GM18508 (cell line): ENCODE results near the gene RFX2.
"Not testable (repeated sequence)": the region's sequence is repeated elsewhere in the genome, so short reads cannot be mapped to it uniquely, and the experiment has no call there.

Experiments
- ATAC-seq: cut with Tn5 transposase; IDR thresholded peaks from one replicate; pipeline ENCODE4 v1.9.1; 2021; ENCODE audit warnings: moderate number of reproducible peaks; ENCODE audit not compliant: insufficient read depth, unreplicated experiment

RFX2 gene

DNA sequence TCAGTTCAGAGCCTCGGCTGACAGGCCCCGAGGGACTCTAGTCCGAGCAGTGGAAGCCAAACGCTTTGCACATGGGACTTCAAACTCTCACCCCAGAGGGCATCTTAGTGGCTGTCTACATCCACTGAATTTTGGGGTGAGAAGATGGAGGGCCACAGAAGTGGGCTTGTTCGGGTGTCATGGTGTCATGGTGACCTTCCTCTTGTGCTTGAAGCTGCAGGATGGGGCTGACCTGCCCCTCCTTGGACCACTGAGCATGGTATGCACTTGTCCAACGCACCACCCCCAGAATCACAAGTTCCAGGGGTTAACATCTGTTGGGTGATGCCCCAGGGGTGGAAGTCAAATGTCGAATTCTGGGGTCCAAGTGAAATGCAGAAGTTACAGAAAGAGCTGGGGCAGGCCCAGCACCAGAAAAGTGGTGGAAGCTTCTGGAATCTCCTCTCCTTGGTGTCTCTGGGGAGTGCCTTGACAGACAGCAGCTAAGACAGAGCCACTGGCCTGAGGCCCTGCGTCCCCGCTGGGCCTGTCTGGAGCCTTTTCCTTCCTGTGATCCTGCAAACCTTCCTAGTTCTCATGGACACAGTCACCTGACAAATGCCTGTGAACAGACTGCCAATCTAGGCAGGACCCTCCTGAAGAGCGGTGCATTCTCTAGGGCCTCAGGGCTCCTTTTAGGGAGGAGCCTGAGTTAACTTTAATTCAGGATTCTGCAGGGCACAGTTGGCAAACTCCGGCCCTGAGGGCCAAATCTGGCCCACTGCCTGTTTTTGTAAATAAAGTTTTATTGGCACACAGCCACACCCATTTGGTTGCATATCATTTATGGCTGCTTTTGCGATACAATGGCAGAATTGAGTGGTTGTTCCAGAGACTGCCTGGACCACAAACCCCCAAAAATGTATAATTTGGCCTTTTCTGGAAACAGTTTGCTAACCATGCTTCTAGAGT lies 67.2 kb downstream of the RFX2 start:
- ATAC-seq = no peak

DNA sequence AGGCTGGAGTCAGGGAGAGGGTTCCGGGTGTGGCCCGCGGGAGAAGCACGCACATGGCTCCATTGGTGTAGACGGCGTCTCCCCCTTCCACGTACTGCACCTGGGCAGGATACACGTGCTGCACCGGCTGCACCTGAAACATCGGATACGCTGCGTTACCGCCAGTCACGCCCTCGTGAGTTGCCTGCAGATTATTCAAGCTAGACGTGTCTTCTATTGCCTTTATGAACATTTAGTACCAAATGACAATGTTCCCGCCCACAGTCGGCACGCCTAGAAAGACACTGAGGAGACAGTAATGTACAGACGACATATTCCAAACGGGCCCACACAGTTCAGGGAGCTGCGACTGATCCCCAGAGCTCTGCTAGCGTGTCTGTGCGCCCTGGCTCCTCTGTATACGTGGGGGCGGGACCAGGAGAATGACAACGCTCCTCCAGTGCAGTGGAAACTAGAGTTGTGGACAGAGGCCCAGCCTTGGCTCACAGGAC lies 68.3 kb downstream of the RFX2 start:
- no peak for ATAC-seq

DNA sequence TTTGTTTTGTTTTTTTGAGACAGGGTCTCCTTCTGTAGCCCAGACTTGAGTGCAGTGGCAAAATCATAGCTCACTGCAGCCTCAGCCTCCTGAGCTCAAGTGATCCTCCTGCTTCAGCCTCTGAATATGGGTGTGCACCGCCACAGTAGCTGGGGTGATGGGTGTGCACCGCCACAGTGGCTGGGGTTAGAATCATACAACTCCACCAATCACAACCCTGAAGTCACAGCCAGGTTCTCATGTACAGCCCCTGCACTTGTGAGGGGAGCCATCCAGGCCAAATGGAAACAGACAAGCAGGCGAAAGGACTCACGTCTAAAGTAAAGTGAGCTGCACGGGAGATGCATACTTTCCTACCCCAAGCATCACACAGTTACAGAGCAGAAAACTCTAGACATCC lies 69.2 kb downstream of the RFX2 start:
- ATAC-seq = no peak

DNA sequence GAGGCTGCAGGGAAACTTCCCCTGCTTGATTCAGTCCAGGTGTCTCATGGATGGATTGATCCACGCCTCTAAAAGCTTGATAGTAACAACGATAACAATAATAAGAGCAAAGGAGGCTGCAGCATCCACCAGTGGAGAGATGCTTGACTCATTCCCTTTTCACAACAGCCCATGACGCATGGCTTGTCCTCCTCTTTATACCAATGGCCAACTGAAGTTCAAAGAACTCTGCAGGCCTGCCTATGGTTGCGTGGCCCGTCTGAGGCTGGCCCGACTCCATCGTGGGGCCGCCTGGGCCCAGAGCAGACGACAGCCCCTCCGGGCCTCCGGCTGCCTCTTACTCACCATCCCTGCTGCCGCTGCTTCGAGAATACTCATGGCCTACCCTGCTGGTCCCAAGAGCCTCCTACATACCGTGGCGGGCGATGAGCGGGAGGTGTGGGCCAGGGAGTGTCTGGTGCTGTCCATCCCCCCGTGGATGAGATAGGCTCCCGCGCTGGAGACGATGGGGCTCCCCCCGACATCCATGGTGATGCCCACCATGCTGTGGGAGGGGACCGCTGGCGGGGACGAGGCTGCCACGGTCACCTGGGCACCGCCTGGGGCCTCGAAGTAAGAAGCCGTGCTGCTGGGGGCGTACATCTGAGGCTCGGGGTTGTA lies 70.6 kb downstream of the RFX2 start:
- no peak for ATAC-seq

DNA sequence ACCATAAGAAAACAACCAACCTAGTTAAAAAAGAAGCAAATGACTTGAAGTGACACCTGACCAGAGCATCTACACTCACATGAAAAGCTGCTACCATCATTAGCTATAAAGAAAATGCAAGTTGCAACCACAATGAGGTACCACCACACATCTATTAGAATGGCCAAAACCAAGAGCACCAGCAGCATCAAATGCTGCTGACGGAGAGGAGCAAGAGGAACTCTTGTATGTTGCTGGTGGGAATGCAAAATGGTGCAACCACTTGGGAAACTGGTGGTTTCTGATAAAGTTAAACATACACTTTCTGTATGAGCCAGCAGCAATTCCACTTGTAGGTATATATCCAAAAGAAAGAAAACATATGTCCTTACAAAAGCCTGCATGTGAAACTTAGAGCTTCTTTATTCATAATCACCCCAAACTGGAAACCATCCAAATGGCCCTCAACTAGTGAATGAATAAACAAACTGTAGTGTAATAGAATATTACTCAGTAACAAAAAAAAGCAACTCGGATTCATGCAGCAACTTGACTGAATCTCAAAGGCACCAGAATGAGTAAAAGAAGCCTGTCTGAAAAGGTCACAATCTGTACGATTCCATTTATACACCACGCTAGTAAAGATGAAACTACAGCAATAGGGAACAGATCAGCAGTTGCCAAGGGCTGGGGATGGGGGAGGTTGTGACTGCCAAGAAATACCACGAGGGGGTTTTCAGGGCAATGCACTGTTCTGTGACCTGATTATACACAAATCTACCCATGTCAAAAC lies 71.5 kb downstream of the RFX2 start:
- ATAC-seq = no peak

DNA sequence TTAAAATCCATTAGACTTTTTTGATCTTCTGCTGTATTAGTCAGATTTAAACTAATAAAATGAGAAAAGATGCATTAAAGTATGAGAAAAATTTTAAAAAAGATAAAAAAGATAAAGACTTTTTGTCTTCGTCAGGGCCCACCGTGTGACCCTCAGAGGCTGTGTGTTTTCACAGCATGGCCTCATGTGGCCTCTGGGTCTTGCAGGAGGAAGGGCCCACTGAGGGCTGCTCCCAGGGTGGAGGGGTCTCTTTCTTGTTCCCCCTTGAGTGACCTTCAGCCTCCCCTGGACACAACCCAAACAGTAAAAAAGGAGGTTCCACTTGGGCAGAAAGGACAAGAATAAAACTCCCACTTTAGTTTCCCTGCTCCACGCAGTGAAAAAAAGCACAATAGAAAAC lies 75.3 kb downstream of the RFX2 start:
- no peak for ATAC-seq

DNA sequence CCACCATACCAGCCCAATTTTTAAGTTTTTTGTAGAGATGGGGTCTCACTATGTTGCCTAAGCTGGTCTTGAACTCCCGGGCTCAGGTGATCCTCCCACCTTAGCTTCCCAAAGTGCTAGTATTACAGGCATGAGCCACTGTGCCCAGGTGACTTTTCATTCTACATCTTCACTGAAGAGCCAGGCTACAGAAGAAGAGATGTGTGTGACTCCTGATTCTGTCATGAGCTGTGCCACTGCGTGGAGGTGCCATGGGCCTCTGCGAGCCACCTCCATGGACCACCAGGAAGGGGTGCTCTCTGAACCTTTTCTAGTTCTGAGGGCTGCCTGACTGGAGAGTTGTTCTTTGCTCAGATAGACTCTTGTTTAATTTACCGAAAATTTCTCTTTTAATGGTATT lies 75.8 kb downstream of the RFX2 start:
- ATAC-seq = no peak

DNA sequence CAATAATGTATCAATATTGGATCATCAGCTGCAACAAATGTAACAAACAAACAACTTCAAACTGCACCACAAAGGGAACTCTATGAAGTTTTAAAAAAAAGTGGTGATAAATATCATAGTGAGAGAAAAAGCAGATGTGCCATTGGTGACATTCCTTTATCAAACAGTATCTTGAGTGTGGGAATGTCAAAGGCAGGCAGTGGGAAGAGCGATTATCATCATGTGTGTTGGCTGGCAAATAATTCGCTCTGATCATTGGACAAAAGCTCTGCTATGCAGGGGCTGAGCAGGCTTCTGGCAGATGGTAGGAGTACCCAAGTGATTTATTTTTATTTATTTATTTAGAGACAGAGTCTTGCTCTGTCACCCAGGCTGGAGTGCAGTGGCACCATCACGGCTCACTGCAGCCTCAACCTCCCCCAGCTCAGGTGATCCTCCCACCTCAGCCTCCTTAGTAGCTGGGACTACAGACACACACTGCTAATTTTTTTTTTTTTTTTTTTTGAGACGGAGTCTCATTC lies 76.5 kb downstream of the RFX2 start:
- no peak for ATAC-seq

DNA sequence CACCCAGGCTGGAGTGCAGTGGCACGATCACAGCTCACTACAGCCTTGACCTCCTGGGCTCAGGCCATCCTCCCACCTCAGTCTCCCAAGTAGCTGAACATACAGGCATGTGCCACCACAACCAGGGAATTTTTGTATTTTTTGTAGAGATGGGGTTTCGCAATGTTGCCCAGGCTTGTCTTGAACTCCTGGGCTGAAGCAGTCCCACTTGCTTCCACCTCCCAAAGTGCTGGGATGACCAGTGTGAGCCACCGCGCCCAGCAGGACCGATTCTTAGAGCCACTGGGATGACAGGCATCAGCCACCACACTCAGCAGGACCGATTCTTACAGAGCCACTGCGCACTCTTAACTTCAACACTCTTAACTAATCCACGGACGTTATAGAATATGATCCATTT lies 77.5 kb downstream of the RFX2 start:
- ATAC-seq = no peak

DNA sequence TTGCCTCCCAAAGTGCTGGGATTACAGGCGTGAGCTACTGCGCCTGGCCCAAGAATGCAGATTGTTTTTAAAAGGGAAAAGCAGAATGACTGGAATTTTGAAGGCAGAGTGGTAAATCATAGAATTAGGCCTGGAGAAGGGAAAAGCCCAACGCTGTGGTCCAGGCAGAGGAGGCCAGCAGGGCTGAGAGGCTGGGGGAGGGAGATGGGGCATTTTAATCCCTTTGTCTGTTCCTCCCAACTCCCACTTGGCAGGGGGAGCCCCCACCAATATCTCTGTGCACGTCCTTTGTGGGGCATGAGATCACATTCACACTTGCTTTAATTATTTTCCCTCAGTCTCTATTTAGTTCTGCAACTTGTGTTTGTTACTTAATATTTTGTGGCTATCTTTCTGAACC lies 77.9 kb downstream of the RFX2 start:
- no peak for ATAC-seq

DNA sequence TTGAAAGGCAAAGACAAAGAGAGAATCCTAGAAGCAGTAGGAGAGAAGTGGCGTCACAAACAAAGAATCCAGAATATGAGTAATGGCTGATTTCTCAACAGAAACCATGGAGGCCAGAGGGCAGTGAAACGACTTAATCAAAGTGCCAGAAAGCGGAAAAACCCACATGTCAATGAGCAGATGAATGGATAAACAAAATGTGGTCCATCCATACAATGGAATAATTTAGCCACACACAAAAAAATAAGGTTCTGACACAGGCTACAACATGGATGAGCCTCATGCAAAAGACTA lies 80.1 kb downstream of the RFX2 start:
- no peak for ATAC-seq

DNA sequence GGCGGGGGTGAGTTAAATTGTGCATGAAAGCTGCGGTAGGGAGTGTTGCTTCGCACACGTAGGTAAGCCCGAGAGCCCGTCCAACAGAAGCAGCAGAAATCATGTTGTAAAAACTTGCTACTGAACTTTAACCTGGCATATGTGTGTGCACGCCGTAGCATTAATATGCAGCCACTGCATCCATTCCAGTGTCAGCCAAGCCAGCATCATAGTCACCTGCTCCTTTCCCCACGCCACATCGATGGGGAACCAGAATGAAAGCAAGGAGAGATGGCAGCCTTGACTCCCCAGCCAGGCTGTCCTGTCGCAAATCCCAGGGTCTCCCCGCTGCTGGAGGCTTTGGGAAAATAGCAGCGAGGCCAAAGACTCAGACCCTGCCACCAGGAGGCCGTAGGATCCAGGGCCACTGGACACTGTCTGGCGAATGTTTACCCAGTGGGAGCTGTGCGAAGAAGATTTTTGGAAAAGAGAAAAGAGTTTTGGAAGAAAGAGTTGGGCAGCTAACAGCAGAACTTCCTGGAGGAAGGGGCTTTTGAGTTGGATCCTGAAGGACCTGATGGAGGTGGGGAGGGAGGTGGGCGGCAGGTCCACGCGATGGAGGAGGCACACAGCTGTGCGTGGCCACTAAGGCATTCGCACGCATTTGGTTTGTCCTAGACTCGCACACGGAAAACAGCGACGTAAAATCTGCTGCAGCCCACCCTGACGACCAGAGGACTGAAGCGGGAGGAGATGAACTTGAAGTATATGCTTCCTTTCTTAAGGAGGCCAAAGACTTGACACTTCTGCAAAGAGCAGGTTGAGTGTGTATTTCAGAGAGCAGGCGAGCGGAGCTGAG lies 83.7 kb downstream of the RFX2 start:
- no peak for ATAC-seq

DNA sequence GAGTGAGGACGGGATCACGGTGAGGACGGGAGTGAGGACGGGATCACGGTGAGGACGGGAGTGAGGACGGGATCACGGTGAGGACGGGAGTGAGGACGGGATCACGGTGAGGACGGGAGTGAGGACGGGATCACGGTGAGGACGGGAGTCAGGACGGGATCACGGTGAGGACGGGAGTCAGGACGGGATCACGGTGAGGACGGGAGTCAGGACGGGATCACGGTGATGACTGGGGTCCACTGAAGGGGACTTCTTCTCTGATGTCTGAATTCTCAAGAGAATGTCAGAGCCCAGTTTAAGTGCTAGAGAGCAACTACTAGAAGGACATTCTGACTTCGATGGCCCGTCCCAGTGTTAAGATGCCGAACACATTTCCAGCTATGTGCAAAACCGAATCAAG lies 85.5 kb downstream of the RFX2 start:
- not testable (repeated sequence) for ATAC-seq

DNA sequence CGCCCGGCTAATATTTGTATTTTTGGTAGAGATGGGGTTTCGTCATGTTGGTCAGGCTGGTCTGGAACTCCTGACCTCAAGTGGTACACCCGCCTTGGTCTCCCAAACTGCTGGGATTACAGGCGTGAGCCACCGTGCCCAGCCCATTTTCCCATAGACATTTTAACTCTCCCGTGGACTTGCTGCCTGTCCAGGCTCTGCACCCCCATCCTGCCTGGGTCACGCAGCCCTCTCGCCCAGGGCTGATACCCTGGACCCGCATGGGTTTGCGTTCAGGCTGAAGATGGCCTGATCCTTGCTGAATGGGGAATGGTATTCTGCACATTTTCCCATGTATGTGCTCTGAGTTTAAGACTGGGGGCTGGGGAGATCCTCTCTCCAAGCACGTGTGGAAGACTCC lies 86.4 kb downstream of the RFX2 start:
- no peak for ATAC-seq

DNA sequence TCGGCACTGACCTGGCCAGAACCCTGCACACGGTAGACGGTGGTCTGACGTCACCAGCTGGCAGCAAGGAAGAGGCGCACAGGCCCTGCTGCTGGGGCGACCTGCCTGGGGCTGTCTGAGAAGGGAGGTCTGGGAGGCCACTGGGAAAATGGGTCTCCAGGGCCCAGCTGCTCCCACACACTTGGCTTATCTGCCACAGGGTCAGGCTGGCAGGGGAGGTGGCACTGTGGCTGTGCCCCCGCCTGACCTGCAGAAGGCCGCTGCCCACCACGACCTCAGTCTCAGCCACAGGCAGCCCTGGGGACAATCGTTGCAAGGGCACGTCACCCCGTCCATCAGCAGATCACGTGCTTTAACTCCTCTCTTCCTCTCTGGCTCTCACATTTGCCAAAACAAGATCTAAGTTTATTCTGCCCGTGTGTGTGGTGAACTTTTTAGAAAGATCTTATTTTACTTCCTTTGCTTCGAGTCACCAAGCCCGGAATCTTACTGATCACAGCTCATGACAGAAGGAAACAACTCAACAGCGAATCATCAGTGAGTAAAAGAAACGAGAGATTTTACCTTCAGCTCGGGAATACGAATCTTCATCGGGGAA lies 87.1 kb downstream of the RFX2 start:
- ATAC-seq = no peak

DNA sequence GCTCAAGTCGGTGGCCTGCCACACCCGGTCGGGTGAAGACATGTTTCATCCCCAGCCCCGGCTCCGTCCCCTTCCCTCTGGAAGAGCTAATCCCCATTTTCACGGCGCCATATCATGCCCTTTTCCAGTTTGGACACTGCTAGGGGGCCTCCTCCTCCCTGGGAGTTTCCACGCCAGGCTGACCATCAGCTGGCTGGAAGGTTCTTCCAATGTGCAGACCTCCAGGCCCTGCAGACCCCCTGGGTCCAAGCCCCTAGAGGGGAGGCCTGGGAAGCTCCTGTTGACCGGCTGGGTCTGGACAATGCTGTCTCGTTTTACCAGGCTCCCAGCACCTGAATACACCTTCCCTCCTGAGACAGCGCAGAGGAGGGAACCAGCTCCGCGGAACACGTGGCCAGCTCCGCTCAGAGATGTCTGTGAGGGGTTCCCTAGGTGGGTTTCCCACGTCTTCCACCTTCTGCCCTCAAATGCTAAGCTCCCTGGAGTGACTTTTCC lies 87.7 kb downstream of the RFX2 start:
- ATAC-seq = no peak

DNA sequence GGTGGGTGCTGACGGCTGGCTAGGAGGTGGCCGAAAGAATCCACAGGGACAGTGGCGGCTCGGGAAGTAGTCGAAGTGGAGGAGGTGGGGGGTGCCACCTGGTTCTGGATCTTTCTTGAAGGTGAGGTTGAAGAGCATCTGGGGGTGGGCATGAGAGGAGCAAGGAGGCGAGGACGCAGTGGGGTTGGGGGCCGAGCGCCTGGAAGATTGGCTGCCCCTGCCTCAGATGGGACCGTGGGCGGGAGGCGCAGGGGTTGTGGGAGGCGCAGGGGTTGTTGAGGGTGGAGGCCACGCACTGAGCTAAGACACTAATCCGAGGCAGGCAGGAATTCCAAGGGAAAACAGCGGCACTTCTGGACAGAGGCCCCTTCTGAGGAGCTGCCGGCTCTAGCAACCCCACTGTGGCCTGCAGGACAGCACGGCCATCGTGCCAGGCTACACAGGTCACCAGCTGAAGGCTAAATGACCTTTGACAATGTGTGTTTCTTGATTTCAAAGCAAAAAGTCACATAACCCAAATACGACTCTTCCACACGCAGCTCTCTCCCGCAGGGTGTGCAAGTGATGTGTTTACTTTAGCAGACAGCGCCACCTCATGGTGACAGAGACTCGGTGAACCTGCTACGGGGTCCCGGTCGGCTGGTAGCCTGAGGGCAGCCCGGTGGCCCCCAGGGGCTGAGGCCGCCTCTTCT lies 88.3 kb downstream of the RFX2 start:
- ATAC-seq = no peak

DNA sequence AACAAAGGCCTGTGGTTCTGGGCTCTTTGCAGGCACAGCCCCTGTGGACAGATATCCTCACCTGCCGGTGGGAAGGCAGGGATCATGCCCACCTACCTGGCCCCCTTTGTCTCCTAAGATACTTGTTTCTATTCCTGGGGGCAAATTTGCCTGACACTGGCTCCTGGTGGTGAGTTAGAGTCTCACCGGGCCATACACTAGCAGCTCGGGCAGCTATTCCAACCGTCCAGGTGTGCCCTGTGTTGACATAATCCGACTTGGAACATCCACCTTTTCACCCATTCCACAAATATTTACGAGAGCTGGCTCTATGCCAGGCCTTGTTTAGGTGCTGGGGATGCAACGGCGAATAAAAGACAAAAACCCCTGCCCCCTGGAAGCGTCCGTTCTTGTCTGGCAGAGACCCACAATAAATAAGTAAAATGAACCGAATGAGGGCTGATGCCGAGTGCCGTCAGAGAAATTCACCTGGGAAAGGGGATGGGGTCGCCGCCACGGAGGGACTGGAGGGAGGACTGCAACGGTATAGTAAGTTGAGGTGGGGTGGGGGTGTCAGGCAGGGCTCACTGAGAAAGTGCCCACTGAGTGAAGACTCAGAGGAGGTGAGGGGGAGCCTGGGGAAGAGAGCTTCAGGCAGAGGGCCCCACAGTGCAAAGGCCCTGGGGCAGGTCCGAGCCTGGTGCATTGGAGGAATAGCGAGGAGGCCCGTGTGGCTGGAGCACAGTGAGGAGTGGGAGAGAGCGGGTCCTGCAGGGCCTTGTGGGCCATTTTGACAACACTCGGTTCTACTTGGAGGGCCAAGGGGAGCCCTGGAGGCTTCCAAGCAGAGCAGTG lies 89.1 kb downstream of the RFX2 start:
- ATAC-seq = no peak
